Astrocyte (in vitro differentiated cells and primary cell): Measurements from ENCODE around the gene PARP4. TPM values are rescaled to one million over a fixed set of nuclear protein-coding genes. Genes with fewer than 3 reads are reported as not detected.
A peak's percentile ranks its signal among the peaks of the same experiment; 100 is the strongest.
"Not testable (repeated sequence)": the region's sequence is repeated elsewhere in the genome, so short reads cannot be mapped to it uniquely, and the experiment has no call there.

Source experiments
- DNase-seq: peaks from one replicate; pipeline ENCODE4 v3.0.0-alpha.2; 2010; ENCODE audit warnings: low read depth
- FAIRE-seq: peaks from 2 replicates; lab custom pipeline; 2011; peaks lifted over from hg19 to GRCh38; lab: Jason Lieb, UNC
- H2AFZ ChIP-seq: 2 replicates; pipeline ENCODE4 v1.6.0; 2012; ENCODE audit warnings: low read depth, low read length, inconsistent platforms
- H3K27ac ChIP-seq: 2 replicates; pipeline ENCODE4 v1.5.1; 2011; ENCODE audit warnings: low read depth, low read length, inconsistent platforms
- H3K27me3 ChIP-seq: 2 replicates; pipeline ENCODE4 v1.6.0; 2011; ENCODE audit warnings: low read length, inconsistent platforms; ENCODE audit not compliant: insufficient read depth
- H3K36me3 ChIP-seq: 2 replicates; pipeline ENCODE4 v1.5.1; 2011; ENCODE audit warnings: low read length, inconsistent platforms; ENCODE audit not compliant: insufficient read depth
- H3K4me1 ChIP-seq: 2 replicates; pipeline ENCODE4 v1.5.1; 2011; ENCODE audit warnings: low read length, inconsistent platforms; ENCODE audit not compliant: insufficient read depth
- H3K4me2 ChIP-seq: 2 replicates; pipeline ENCODE4 v1.6.0; 2012; ENCODE audit warnings: low read length, inconsistent platforms
- H3K4me3 ChIP-seq: 2 replicates; pipeline ENCODE4 v1.5.1; 2011; ENCODE audit warnings: low read depth, mild to moderate bottlenecking, low read length, inconsistent platforms; ENCODE audit not compliant: insufficient read depth
- H3K79me2 ChIP-seq: 2 replicates; pipeline ENCODE4 v1.6.0; 2012; ENCODE audit warnings: mild to moderate bottlenecking, low read length, inconsistent platforms; ENCODE audit not compliant: insufficient read depth
- H3K9ac ChIP-seq: 2 replicates; pipeline ENCODE4 v1.6.0; 2012; ENCODE audit warnings: mild to moderate bottlenecking, low read length, inconsistent platforms
- H3K9me3 ChIP-seq: 2 replicates; pipeline ENCODE4 v1.5.1; 2012; ENCODE audit warnings: low read depth, mild to moderate bottlenecking, low read length, inconsistent platforms; ENCODE audit not compliant: insufficient read depth
- H4K20me1 ChIP-seq: 2 replicates; pipeline ENCODE4 v1.6.0; 2012; ENCODE audit warnings: low read length, inconsistent platforms; ENCODE audit not compliant: insufficient read depth
- H3K27ac Mint-ChIP-seq: one replicate; pipeline ENCODE4 v1.8.0; 2021; ENCODE audit warnings: mild to moderate bottlenecking, mixed read lengths; ENCODE audit not compliant: unreplicated experiment
- H3K27me3 Mint-ChIP-seq: one replicate; pipeline ENCODE4 v1.8.0; 2021; ENCODE audit warnings: low read depth, mixed read lengths; ENCODE audit not compliant: unreplicated experiment
- H3K36me3 Mint-ChIP-seq: one replicate; pipeline ENCODE4 v1.8.0; 2021; ENCODE audit warnings: low read depth, mixed read lengths; ENCODE audit not compliant: unreplicated experiment
- H3K4me1 Mint-ChIP-seq: one replicate; pipeline ENCODE4 v1.8.0; 2021; ENCODE audit warnings: low read depth, mixed read lengths; ENCODE audit not compliant: unreplicated experiment
- H3K4me3 Mint-ChIP-seq: one replicate; pipeline ENCODE4 v1.8.0; 2021; ENCODE audit warnings: mild to moderate bottlenecking, moderate library complexity, mixed read lengths; ENCODE audit not compliant: unreplicated experiment
- H3K9me3 Mint-ChIP-seq: one replicate; pipeline ENCODE4 v1.8.0; 2021; ENCODE audit warnings: mild to moderate bottlenecking, mixed read lengths; ENCODE audit not compliant: unreplicated experiment
- CTCF ChIP-seq: IDR thresholded peaks from 2 replicates; pipeline ENCODE4 v1.5.1; 2011; ENCODE audit warnings: low read depth, mild to moderate bottlenecking, inconsistent platforms, low read length, moderate library complexity; ENCODE audit not compliant: insufficient read depth
- EZH2 ChIP-seq: IDR thresholded peaks from 2 replicates; pipeline ENCODE4 v1.6.1; 2012; ENCODE audit warnings: mild to moderate bottlenecking, low read length, inconsistent platforms; ENCODE audit not compliant: insufficient read depth
- total RNA-seq: library from RNA; stranded (reverse); gene quantifications from 2 replicates; pipeline ENCODE4 v1.2.1, GENCODE V29; 2021

Gene PARP4
- total RNA-seq, 1 donor from 2014 or later: 59.1 TPM

DNA sequence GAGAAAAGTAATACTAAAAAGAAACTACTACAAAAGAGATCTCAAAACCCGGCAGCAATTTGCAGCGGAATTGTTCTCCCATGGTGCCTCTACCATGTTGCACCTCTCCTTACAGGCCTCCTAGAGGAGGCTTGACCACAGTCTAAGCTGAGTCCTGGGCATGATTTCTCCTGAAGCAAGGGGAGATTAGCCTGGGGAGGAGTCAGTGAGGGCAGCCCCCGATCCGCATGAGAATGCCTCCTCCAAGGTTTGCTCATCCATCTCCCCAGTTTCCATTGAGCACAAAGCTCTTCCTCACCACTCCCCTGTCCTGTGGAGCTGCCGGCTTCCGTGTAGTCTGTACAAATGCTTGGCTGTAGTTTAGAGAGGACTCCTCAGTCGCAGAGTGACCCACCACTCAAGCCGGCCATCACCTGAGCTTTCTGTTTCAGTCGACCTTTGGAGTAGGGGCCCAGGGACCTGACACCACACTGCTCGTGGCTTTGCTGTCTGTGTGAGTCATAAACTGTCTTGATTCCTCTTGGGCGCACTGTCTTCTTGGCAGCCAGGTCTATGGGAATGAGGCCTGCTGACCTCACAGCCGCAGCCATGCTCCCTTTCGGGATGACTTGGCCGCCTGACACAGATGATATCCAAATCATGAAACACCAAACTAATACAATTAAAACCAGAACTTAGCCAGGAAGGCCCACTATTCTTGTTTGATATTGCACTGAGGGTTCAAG is 130.9 kb downstream of the PARP4 start:
- Histone ChIP-seq H3K27me3 (no peaks in the 10 kb centered on the region), H3K27ac (no peak overlapping the region), H3K36me3 (no peaks in the 10 kb centered on the region), H3K9ac (no peak overlapping the region), H3K9me3 (no peaks in the 10 kb centered on the region), H3K4me1 (no peaks in the 10 kb centered on the region), H3K79me2 (no peaks in the 10 kb centered on the region), H3K4me2 (no peak overlapping the region), H4K20me1 (no peaks in the 10 kb centered on the region), H2AFZ (no peak overlapping the region), H3K4me3 (no peak overlapping the region)
- Mint-ChIP-seq H3K36me3 (no peaks in the 10 kb centered on the region), H3K27me3 (peaks cover 5% of the 10 kb centered on the region), H3K9me3 (peaks cover 2% of the 10 kb centered on the region), H3K27ac (no peak overlapping the region), H3K4me1 (peaks cover 4% of the 10 kb centered on the region), H3K4me3 (no peak overlapping the region)
- no peak for FAIRE-seq
- TF ChIP-seq EZH2: no peak
- TF ChIP-seq CTCF: no peak
- peak; percentile 43 for DNase-seq

GRCh38 chr13:24380881-24381280 is 131.7 kb downstream of the PARP4 start:
- H3K79me2 ChIP-seq, H3K9ac ChIP-seq, H3K9me3 Mint-ChIP-seq, H4K20me1 ChIP-seq, H3K36me3 Mint-ChIP-seq, H3K4me3 Mint-ChIP-seq, FAIRE-seq, H3K36me3 ChIP-seq, H2AFZ ChIP-seq, H3K4me3 ChIP-seq, H3K27ac ChIP-seq, DNase-seq, H3K4me2 ChIP-seq, H3K4me1 Mint-ChIP-seq, H3K9me3 ChIP-seq, H3K4me1 ChIP-seq, H3K27me3 ChIP-seq, H3K27me3 Mint-ChIP-seq, H3K27ac Mint-ChIP-seq: not testable (repeated sequence)

GRCh38 chr13:24380227-24380626 is 132.4 kb downstream of the PARP4 start:
- H3K27ac ChIP-seq, H3K27me3 Mint-ChIP-seq, H3K4me1 ChIP-seq, H3K4me2 ChIP-seq, H3K36me3 ChIP-seq, H3K27ac Mint-ChIP-seq, H3K79me2 ChIP-seq, H3K9me3 Mint-ChIP-seq, H4K20me1 ChIP-seq, H3K27me3 ChIP-seq, H2AFZ ChIP-seq, FAIRE-seq, DNase-seq, H3K4me1 Mint-ChIP-seq, H3K4me3 ChIP-seq, H3K9ac ChIP-seq, H3K9me3 ChIP-seq, H3K36me3 Mint-ChIP-seq, H3K4me3 Mint-ChIP-seq: not testable (repeated sequence)

DNA sequence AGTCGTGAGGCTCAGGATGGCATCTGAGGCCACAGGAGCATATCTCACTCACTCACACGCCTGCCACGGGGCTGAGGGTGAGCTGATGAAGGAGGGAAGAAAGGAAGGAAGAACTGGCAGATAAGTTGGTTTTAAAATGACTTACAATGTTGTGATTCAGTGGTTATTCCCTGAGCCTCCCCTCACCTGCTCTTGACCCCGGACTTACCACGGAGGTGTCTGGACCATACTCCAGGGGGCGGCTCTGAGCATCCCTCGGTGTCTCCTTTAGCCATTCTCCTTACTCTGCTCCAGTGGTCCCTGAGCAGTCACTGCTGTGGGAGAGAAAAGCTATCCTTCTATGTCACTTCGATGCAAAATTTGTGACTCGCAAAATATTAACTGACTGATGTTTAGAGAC is 141.3 kb downstream of the PARP4 start:
- not testable (repeated sequence) for H3K79me2 ChIP-seq, H3K27ac ChIP-seq, H4K20me1 ChIP-seq, FAIRE-seq, H3K27me3 ChIP-seq, H3K4me1 ChIP-seq, H3K36me3 Mint-ChIP-seq, H3K9me3 Mint-ChIP-seq, H3K9ac ChIP-seq, H3K4me1 Mint-ChIP-seq, DNase-seq, H3K4me3 Mint-ChIP-seq, H3K9me3 ChIP-seq, H3K27ac Mint-ChIP-seq, H2AFZ ChIP-seq, H3K36me3 ChIP-seq, H3K4me3 ChIP-seq, H3K4me2 ChIP-seq
- peaks cover 12% of the 10 kb centered on the region for H3K27me3 Mint-ChIP-seq

Other genes starting within 250 kb of the PARP4 start
- gene C1QTNF9, start 203.2 kb downstream of the PARP4 start, total RNA-seq: not detected in 2 replicates
- 0.19 TPM in 1 of 2 replicates, not detected in the other for gene ATP12A, start 167.6 kb upstream of the PARP4 start, total RNA-seq